ENCODE data around the gene FBXO17.

The FBXO17 gene

GRCh38 chr19:38900743-38901190, 74.8 kb downstream of the FBXO17 start:
- DNase-seq (ENCODE audit: low spot score): no peak
- no peak for TF ChIP-seq CTCF (IDR thresholded peaks at IDR 0.05; ENCODE audit: extremely low read depth, missing control alignments)

- no peak for DNase-seq (ENCODE audit: low spot score)
- TF ChIP-seq CTCF (IDR thresholded peaks at IDR 0.05; ENCODE audit: extremely low read depth, missing control alignments): no peak
These were observed 75.3 kb downstream of the FBXO17 start for GRCh38 chr19:38900202-38900629.

- TF ChIP-seq CTCF (IDR thresholded peaks at IDR 0.05; ENCODE audit: extremely low read depth, missing control alignments): no peak
- DNase-seq (ENCODE audit: low spot score): peak; percentile 98
These were observed 75.9 kb downstream of the FBXO17 start, which contains the start of the genes NFKBIB and SIRT2 for GRCh38 chr19:38899447-38900201. Gene NFKBIB, plus strand, starts transcription at chr19:38899969. Its CDS starts 64 bp downstream, at chr19:38900033. Gene SIRT2, minus strand, starts transcription at chr19:38899618. Its CDS starts 97 bp downstream, at chr19:38899521.

GRCh38 chr19:38898788-38899446, 76.6 kb downstream of the FBXO17 start:
- no peak for DNase-seq (ENCODE audit: low spot score)

GRCh38 chr19:38894968-38895367, 80.6 kb downstream of the FBXO17 start:
- no peak for DNase-seq (ENCODE audit: low spot score)
- TF ChIP-seq CTCF (IDR thresholded peaks at IDR 0.05; ENCODE audit: extremely low read depth, missing control alignments): no peak

More at GRCh38 chr19:38898788-38899446, 76.6 kb downstream of the FBXO17 start:
- TF ChIP-seq CTCF (IDR thresholded peaks at IDR 0.05; ENCODE audit: extremely low read depth, missing control alignments): no peak

GRCh38 chr19:38893341-38893771, 82.2 kb downstream of the FBXO17 start:
- no peak for TF ChIP-seq CTCF (IDR thresholded peaks at IDR 0.05; ENCODE audit: extremely low read depth, missing control alignments)
- no peak for DNase-seq (ENCODE audit: low spot score)

- TF ChIP-seq CTCF (IDR thresholded peaks at IDR 0.05; ENCODE audit: extremely low read depth, missing control alignments): no peak
- no peak for DNase-seq (ENCODE audit: low spot score)
These were observed 82.7 kb downstream of the FBXO17 start for GRCh38 chr19:38892841-38893240.

Measured in GM20000 (cell line).